SIG-M5 treated with dmso at 0.1 percent for 504 hours (cell line): ENCODE measurements around the gene NACC1.
"Not testable (repeated sequence)": the region's sequence is repeated elsewhere in the genome, so short reads cannot be mapped to it uniquely, and the experiment has no call there.

Experiments
- DNase-seq: peaks from one replicate; lab custom pipeline; 2025; ENCODE audit not compliant: unreplicated experiment; lab: John Stamatoyannopoulos, UW

The NACC1 gene

DNA sequence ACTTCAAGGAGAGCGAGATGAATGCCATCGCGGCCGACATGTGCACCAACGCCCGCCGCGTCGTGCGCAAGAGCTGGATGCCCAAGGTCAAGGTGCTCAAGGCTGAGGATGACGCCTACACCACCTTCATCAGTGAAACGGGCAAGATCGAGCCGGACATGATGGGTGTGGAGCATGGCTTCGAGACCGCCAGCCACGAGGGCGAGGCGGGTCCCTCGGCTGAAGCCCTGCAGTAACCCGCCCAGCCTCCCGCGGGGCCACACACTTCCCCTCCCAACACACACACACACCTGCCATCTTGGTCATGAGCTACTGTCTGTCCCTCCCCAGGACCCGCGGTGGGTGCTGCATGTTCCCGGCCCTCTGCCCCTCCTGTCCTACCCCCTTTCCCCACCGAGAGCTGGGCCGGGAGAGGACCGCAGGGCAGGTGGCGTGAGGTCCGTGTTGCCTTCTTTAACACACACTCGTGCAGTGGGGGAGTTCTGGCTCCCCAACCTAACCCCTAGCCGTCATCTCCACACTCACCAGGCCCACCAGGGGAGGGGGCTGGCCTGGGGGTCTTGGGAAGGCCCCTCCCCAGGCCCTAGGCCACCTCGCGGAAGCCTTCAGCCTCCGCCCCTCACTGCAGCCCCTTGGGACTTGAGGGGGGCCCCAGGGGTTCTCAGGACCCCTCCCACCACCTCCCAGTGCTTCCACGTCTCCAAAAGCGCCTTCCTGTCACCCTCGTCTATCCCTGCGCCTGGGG, 20.3 kb downstream of the NACC1 start:
- no peak for DNase-seq

DNA sequence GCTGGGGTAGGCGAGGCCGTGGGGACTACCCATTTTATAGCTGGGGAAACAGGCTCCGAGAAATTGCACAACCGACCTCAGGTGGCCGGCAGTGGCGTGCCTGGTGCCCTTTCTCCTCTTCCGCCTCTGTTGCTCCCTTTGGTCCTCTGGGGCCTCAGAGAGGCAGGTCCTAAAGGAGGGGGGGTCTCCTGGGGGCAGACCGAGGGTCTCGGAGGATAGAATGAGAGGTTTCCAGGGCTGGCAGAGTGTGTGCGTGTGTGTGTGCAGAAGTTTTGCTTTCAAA, 20.8 kb downstream of the NACC1 start:
- no peak for DNase-seq

DNA sequence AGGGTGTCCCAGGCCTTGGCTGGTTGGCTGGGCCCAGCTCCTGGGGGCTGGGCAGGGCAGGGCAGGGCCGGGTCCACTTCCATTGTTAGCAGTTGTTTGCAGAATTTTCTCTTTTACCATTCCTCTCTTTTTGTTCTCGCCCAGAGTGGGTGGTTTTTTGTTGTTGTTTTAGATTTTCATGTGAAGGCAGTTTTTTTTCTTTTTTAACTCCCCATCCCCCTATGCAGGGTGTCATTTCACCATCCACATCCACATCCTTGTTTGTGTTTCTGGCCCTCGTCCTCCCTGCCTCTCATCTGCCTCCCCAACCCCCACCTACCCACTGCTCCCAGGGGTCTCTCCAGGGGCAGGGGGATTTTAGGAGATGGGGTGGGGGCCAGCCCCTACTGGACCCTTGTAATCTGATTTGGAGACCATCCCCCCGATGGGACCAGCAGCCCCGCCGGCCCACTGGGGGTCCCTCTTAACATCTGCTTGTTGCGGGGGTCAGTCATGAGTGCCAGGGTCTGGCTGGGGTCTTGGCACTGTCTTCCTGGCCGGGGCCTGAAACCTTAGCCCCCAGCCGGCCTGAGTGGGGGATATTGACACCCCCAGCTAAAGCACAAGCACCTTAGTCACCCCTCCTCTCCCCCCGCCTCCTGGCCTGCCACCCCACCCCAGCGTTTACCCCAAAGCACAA, 21.7 kb downstream of the NACC1 start:
- DNase-seq: no peak

DNA sequence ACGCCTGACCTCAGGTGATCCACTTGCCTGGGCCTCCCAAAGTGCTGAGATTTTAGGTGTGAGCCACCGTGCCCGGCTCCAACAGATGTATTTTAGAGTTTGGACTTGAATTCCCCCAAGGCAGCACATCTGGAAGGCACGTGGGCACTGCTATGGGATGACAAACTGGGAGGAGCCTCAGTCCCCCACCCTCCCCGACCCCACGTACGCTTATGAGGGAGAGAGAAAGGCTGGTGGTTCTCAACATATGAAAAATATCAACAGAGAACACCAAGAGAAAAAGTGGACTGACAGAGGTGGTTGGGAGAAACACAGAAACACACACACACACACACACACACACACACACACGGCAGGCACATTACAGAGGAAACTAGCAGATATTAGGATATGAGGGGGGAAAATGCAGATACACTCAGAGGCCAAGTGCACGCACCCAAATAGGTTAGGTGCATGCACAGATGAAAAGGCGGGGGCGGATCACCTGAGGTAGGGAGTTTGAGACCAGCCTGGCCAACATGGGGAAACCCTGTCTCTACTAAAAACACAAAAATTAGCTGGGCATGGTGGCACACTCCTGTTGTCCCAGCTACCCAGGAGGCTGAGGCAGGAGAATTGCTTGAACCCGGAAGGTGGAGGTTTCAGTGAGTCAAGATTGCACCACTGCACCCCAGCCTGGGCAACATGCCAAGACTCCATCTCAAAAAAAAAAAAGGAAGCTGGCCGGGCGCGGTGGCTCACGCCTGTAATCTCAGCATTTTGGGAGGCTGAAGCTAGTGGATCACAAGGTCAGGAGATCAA, 28.9 kb downstream of the NACC1 start:
- DNase-seq: peak; percentile 8

DNA sequence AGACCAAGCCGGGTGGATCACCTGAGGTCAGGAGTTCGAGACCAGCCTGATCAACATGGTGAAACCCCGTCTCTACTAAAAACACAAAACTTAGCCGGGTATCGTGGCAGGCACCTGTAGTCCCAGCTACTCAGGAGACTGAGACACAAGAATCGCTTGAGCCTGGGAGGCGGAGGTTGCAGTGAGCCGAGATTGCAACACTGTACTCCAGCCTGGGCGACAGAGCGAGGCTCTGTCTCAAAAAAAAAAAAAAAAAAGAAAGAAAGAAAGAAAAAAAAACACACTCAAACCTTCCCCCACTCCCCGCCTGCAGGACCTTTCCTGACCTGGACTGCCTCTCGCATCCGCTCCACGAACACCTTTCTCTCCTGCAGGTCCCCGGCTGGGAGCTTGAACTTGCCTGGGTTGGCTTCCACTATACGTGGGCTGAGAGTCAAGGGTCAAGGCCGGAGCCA, 31.1 kb downstream of the NACC1 start:
- not testable (repeated sequence) for DNase-seq

DNA sequence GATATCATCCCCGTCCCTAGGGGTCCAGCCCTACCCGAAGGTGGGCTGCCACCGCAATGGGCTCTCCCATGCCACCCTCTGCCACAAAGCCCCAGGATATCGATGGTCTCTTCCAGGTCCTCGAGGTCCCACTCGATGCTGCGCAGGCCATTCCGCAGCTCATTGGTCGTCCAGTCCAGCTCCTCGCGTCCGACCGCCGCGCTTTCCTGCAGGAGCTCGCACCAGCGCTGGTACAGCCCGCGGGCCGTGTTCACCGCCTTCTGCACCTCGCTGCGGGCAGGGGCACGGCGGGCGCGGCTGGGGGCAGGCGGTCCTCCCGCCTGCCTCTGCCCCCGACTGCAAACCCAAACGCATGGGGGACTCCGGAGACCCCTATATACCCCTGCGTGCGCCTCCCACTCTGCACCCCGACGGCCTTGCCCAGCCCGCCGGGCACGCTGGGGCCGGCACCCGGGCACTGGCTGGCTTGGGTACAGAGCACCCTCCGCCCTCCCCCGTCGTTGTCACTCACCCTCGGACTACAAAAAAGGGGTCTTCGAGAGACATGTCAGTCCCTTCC, 31.6 kb downstream of the NACC1 start:
- DNase-seq: peak; percentile 46

DNA sequence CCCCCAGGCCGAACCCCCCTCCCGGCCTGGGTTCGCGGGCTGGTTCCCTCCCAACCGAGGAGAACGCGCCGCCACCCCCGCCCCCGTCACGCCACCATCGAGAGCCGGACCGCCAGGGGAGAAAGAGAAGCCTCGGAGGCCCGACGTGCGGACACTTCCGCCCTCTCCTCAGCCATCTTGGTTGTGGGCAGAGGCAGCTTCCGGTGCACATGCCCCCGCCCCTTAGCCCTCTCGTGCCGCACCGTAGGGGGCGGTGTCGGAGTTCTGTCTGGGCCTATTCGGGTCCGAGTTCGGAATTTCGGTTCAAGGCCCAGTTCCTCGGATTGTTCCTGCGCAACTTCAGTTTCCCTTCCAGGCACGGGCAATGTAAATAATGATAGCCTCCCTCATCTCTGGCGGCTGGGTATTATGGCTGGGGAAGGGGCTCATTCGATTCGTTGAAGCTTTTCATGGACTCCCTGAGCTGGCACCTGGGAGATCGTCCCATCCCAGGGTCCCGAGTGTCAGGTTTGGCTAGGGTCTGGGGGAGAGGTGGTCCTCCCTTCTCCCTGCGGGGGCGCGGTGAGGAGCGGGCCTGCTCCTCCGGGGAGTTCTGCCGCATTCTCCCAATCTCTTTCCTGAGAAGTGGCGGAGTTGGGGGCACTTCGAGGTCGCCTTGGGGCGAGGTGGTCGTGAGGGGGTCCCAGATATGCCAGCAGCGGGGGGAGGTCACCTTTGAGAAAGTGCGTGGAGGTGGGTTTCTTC, 32.3 kb downstream of the NACC1 start, which contains the start of the genes IER2 and STX10:
Gene IER2, plus strand, starts transcription at position 225 of the 744 bp plus-strand sequence. CDS start 2,776 bp downstream, outside the sequence.
Gene STX10, minus strand, starts transcription at position 189 of the 744 bp plus-strand sequence. CDS start 202 bp downstream, outside the sequence.
- peak; percentile 94 for DNase-seq

DNA sequence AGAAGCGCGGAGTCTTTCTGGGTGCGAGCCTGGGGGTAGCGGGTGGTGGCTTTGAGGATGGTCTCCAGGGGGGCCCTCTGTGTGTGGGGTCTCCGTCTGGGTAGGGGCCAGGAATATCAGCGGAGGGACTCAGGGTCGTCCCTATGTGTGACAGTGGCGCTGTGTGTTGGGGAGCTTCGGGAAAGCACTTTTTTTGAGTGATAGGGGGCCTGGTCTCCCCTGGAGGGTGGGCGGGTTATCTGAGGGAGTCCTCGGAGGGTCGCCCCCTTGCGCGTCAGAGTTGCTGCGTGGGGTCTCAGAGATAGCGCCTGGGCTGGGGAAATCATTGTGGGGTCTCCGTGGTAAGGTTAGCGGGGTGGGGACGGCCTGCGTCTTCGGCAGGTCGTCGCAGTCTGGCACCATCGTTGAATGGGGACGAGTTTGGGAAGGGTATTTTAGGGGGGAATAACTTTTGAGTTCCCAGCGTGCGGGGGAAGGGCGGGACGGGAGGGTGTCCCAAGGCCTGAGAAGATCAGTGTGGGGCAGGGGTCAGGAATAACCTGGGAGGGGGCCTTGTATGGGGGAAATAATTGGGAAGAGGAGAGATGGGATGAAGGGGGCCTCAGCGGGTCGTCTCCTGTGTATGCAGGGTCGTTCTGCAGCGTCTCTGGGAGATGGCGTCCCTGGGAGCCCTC, 33.0 kb downstream of the NACC1 start:
- peak; percentile 46 for DNase-seq

DNA sequence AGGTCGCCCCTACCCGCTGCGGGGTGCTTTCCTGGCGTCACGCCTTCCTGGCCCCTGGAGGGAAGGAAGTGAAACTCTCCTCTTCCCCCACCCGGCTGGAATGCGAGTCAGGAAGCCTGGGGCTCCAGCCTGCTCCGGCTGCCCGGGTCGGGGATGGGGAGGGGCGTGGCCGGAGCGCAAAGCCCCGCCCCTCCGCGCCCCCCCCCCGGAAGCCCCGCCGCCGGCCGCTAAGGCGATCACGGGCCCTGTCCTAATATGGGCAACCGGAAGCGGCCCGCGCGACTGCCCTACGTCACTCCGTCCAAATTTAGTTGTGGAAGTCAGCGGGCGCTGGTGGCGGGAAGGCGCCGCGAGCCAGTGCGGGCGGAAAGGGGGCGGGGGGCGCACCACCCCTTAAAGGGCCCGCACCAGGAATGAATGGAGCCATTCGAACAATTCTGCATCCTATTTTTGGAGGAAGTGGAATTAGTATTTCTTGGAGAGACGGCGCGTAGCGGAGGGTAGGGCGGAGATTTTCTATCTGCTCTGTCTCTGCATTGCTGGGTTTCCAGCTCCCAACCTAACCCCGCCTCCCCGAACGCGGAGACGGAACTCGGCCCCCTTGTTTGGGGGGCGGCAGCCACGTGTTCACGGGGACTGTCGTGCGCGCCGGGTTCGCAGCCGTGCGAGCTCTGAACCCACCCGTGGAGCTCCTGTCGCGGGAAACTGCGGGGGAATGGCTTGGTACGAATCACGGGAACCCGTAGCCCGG, 33.7 kb downstream of the NACC1 start:
- peak; percentile 98 for DNase-seq

DNA sequence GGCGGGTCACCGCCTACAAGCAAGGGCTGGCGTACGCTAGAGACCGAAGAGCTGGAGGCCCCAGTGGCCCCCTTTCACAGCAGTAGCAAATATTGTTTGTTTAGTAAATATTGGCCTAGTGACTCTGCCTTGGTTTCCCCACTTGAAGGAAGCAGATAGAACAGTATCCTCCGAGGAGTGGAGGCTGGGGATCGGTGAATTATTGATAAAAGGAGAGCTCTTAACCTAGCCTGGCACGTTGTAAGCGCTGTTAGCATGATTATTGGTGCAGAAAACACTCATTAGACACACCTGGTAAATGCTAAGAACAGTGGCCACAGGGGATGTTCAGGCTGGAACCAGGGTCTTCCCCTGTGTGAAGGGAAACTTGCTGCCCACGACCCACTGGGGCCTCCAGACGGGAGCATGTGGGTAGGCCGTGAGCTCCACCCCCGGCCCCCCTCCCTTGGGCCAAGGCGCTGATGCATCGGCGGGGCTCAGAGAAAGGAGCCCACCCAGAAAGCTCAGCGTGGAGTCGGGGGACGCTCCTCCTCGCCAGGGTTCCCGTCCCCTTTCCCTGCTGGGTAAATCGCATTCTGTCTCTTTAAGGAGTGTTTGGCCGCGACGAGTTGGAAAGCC, 34.4 kb downstream of the NACC1 start:
- DNase-seq: no peak

DNA sequence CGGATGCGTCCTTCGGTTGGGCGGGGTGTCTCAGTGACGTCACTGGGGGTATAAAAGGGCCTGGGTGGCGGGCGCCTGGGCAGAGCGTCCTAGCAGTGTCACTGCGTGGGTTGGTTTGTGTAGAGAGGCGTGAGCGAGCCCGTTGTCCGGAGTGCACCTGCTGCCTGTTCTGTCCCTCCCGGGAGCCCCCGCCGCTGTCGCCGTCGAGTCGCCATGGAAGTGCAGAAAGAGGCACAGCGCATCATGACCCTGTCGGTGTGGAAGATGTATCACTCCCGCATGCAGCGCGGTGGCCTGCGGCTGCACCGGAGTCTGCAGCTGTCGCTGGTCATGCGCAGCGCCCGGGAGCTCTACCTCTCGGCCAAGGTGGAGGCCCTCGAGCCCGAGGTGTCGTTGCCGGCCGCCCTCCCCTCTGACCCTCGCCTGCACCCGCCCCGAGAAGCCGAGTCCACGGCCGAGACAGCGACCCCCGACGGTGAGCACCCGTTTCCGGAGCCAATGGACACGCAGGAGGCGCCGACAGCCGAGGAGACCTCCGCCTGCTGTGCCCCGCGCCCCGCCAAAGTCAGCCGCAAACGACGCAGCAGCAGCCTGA, 35.0 kb downstream of the NACC1 start:
- DNase-seq: peak; percentile 89

DNA sequence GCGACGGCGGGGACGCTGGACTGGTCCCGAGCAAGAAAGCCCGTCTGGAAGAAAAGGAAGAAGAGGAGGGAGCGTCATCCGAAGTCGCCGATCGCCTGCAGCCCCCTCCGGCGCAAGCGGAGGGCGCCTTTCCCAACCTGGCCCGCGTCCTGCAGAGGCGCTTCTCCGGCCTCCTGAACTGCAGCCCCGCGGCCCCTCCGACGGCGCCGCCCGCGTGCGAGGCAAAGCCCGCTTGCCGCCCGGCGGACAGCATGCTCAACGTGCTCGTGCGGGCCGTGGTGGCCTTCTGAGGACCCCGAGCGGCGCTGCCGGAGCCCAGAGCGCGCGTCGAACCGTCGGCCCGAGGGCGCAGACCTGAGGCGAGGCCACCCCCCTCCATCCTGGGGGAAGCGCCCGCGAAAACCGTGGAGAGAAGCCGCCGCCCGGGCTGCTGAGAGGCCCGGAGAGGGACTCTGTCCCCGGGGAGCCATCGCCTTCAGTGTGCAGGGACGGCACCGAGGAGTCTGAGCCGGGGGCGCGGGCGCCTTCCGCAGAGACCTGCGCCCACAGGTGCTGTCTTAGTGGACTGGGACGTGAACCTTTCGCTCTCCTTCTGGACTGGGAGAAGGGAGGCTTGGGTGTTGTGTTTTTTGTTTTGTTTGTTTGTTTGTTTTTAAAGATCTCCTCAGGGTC, 35.6 kb downstream of the NACC1 start:
- peak; percentile 40 for DNase-seq

DNA sequence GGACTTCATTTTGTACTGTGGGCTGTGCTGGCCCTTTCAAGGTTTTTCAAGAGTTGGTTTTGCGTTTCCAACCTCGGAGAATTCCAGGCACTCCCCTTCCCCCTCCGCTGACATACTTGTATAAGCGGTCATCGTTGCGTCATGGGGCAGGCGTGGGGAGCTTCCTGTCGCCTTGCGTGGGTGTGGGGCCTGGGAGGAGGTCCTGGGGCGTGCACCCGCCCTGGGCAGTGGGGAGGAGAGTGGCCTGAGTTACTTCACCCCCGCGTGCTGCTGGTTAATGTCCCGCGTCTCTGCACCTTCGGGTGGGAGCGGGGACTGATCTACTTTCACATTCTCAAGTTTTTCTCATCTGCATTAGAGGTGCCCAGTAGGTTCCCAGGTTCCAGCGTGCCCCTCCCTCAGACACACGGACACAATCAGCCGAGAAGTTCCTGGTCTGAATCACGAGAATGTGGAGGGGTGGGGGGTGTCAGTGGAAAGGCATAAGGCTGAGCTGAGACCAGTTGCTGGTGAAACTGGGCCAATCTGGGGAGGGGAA, 36.2 kb downstream of the NACC1 start:
- DNase-seq: peak; percentile 74

DNA sequence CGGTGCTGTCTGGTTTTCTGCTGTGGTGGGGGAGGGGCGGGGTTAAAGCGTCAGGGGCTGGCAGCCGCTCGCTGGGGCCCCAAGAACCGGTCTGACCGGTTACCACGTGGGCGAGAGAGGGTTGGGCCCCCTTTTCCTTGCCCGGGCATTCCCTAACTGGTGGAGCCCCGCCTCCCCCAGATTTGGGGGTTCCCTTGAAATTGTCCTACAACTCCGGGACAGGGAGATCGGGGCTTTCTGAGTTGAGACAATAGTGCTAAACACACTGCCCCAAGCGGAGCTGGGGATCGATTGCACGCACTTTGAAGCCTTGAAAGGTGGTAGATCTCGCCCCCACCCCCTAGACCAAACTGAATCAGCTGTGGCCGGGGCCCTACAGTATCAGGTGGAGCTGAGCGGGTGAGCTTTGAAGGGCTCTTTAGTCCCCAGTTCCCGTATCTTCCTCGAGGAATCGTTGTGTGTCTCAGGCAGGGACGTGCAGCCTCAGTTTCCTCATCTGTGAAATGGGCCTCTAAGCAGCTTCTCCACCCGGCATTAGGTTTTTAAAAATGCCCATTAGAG, 36.9 kb downstream of the NACC1 start:
- DNase-seq: peak; percentile 52

DNA sequence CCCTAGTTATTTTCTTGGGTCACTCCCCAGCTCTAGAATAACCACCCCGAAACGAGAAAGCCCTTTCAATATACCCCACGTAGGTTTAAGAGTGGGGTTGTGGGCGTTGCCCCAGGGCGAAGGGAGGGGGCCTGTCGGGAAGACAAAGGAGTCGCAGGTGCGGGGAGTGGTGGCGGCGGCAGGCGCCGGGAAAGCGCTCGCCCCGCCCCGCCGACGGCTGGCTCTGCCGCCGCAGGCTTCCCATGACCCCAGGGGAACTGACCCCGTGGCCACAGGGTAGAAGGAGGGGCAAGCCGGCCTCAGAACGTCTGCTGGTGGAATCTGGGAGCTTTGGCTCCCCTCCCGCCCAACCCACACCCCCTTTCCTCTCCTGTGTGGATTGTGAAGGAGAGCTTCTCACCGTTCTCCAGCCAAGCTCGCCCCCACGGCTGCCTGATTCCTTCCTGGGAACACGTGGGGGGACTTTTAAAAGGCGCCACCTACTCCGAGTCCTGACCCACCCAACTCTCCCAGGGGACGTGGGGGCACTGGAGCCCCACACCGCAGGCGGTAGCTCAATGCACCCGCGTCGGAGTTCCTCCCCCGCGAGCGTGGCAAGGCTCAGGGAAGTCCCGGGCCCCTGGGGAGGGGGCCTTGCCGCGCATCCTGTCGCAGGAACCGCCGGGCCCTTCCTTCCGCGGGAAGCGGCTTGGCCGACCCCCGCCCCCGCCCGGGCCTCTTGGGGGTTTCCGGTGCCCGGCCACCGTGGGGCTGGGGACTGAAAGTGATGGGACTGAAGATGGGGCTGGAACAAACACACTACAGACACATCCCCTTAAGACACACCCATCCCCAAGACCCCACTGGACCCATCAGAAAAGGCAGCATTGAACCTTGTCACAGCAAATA, 37.7 kb downstream of the NACC1 start:
- DNase-seq: peak; percentile 75

DNA sequence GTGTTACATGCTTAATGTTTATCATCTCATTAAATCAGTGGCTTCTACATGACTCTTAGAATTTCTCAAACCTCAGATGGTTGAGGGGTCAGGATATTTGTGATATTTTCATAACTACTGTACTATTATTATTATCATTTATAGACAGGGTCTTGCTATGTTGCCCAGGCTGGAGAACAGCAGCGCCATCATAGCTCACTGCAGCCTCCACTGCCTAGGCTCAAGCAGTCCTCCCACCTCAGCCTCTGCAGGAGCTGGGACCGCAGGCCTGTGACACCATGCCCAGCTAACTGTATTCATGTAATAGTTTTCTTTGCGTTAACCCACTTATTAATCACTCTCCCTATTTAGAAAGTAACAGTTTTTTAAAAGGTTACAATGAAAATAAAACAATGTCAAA, 41.6 kb downstream of the NACC1 start:
- DNase-seq: no peak
